ENCODE measurements around the gene IGFL4. TPM values are rescaled to one million over a fixed set of nuclear protein-coding genes. Genes with fewer than 3 reads are reported as not detected.

Gene IGFL4
- total and polyA plus RNA-seq, 2 of the 13 experiments (the other 11 are each of a cell fraction or from before 2014, with no cell fraction given), result 1.2 to 1.4 TPM

- ChIA-PET CTCF (ENCODE audit: low intra/inter-chr PET ratio, low total read pairs) (interaction anchor here (2.1 kb wide), 1 partner anchor 46 kb away, joined by 7 read pairs; no protein-coding TSS in a partner anchor), POLR2A (no interaction called here)
- in situ Hi-C loops (cut with HindIII; ENCODE audit: extremely low pct_ligation_motif_present, low pct_unique_long_range_greater_than_20kb) (no loop called here), intact Hi-C loops (cut with micrococcal nuclease; ENCODE audit: unreplicated experiment) (no loop called here)
- Histone ChIP-seq H3K36me3 (replicated peaks in 1 of 2; ENCODE audit: control insufficient read depth in 1 of 2, insufficient read depth in 2 of 2, low read length in 2 of 2) (no peaks in the 10 kb centered on the region), H4K20me1 (ENCODE audit: insufficient read depth, low read length) (no peaks in the 10 kb centered on the region), H3K27ac (ENCODE audit: extremely low read length, insufficient read depth, low read length) (no peak overlapping the region), H2AFZ (ENCODE audit: low read length) (no peak overlapping the region), H3K9ac (ENCODE audit: insufficient read depth, low read depth, low read length) (no peak overlapping the region), H3K4me1 (ENCODE audit: insufficient read depth, low read length) (peaks cover 23% of the 10 kb centered on the region), H3K79me2 (ENCODE audit: insufficient read depth, low read length) (no peaks in the 10 kb centered on the region), H3K27me3 (ENCODE audit: control insufficient read depth in 1 of 2, insufficient read depth in 2 of 2, low read length in 2 of 2) (no peaks in the 10 kb centered on the region), H3K4me2 (ENCODE audit: low read depth, low read length) (no peak overlapping the region), H3K4me3 (replicated peaks in 1 of 3; ENCODE audit: insufficient read depth in 1 of 3, low read depth in 2 of 3, low read length in 3 of 3) (no peak overlapping the region), H3K9me3 (ENCODE audit: low read length) (no peaks in the 10 kb centered on the region)
- BruUV-seq (replicated peaks), result no TSS peak
- TF ChIP-seq SNAPC2 (CRISPR knock-in tag; IDR thresholded peaks at IDR 0.05), result no peak
- TF ChIP-seq CCAR2 (optimal IDR thresholded peaks at IDR 0.05; ENCODE audit: low read depth, low read length), result no peak
- TF ChIP-seq MAFK (conservative IDR thresholded peaks at IDR 0.05 in 1 of 2, IDR thresholded peaks at IDR 0.05 in 1 of 2; ENCODE audit: low read length in 2 of 2), result no peak
- TF ChIP-seq SP1 (IDR thresholded peaks at IDR 0.05), result no peak
- no peak for TF ChIP-seq SP1 (CRISPR knock-in tag; IDR thresholded peaks at IDR 0.05)
- no peak for TF ChIP-seq ZNF574 (CRISPR knock-in tag; IDR thresholded peaks at IDR 0.05)
- no peak for TF ChIP-seq ZNF251 (CRISPR knock-in tag; IDR thresholded peaks at IDR 0.05)
- TF ChIP-seq HOXA3 (CRISPR knock-in tag; IDR thresholded peaks at IDR 0.05), result no peak
- no peak for TF ChIP-seq MAZ (IDR thresholded peaks at IDR 0.05; ENCODE audit: borderline replicate concordance, low read depth, low read length)
- no peak for TF ChIP-seq MAZ (CRISPR knock-in tag; IDR thresholded peaks at IDR 0.05; ENCODE audit: low read depth)
- no peak for TF ChIP-seq ZBTB20 (CRISPR knock-in tag; IDR thresholded peaks at IDR 0.05; ENCODE audit: borderline replicate concordance, low read depth)
- TF ChIP-seq ZNF660 (CRISPR knock-in tag; IDR thresholded peaks at IDR 0.05; ENCODE audit: borderline replicate concordance, low read depth), result no peak
- no peak for TF ChIP-seq ZNF275 (CRISPR knock-in tag; IDR thresholded peaks at IDR 0.05; ENCODE audit: borderline replicate concordance)
- no peak for TF ChIP-seq ZNF550 (CRISPR knock-in tag; IDR thresholded peaks at IDR 0.05; ENCODE audit: borderline replicate concordance)
- TF ChIP-seq CSRNP2 (CRISPR knock-in tag; conservative IDR thresholded peaks at IDR 0.05; ENCODE audit: low read depth), result no peak
- no peak for TF ChIP-seq ATF5 (CRISPR knock-in tag; IDR thresholded peaks at IDR 0.05; ENCODE audit: low read depth)
- ATAC-seq (no peak), FAIRE-seq (no peak), DNase-seq (ENCODE audit: low spot score) (no peak)
- 79% methylated on average over 2 of the region's 5 CpGs for WGBS (ENCODE audit: low lambda C conversion rate)
These were observed 8.8 kb downstream of the IGFL4 start for GRCh38 chr19:46031781-46032596.
